Measurements from ENCODE around the gene RUFY2.

RUFY2 gene

GRCh38 chr10:68365611-68366010 lies 41.5 kb downstream of the RUFY2 start:
- no peak for DNase-seq

DNA sequence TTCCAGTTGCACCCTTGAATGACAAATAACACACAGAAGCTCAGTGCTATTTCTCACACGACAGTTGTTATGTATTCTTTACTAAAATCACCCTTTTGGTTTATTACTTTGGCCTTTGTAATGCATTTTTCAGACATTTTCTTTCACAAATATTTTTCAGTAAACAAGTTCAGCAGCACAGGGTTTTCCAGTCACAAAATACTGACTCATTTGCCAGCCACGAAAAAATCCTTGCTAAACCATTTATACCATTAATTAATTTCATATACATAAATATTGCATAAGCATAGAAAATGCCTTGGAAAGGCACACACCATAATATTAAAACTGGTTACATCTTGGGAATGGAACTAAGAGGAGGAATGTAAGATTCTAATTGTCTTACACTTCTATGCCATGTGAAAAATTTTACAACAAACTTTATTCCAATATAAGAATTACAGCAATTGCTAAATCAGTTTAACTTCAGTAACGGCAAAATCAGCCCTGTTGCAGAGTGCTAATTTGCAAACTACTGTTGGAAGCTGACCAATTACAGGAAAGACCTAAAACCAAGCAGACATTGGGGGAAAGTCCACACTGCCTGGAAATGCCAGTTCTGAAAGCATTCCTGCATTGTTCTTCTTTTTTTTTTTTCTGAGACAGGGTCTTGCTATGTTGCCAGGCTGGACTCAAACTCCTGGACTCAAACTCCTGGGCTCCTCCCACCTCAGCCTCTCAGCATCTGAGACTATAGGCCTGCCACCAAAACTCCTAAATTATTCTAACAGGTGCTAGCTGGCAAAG lies 42.8 kb downstream of the RUFY2 start:
- no peak for DNase-seq

DNA sequence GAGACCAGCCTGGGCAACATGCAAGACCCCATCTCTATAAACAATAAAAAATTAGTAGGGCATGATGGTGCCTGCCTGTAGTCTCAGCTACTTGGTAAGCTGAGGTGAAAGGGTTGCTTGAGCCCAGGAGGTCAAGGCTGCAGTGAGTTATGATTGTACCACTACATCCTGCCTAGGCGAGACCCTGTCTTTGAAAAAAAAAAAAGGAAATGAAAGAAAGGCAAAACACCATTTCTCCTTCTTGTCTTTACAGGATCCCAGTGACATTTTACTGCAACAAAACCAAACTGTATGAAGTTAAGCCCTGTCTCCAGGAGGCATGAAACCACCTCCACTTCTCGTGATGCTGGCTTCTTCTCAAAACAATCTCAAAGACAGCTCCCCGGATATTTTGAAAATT lies 44.5 kb downstream of the RUFY2 start:
- no peak for DNase-seq

DNA sequence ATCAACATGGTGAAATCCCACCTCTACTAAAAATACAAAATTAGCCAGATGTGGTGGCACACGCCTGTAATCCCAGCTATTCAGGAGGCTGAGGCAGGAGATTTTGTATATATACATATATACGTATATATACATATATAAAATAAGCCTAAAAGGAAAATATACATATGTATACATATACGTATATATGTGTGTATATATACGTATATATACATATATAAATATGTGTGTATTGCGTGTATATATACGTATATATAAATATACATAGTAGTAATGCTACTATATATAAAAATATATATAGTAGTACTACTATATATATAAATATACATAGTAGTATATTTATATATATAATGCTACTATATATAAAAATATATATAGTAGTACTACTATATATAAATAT lies 47.9 kb downstream of the RUFY2 start:
- no peak for DNase-seq

- DNase-seq: no peak
Measured at GRCh38 chr10:68353537-68353936, 53.5 kb downstream of the RUFY2 start.

DNA sequence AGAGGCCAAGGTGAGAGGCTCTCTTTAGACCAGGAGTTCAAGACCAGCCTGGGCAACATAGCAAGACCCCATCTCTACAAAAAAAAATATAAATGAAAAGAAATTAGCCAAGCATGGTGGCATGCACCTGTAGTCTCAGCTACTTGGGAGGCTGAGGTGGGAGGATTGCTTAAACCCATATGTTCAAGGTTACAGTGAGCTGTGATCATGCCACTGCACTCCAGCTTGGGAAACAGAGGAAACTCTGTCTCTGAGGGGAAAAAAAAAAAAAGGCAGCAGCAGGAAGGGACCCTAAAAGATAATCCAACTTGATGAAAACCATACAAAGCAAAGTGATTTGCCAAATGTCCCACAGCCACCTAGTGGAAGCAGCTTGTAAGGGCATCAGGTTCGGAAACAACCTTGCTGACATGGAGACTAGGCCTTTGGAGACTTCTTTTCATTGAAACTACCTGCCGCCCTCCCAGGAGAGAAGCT lies 58.8 kb downstream of the RUFY2 start:
- DNase-seq: peak in 12 of 58 donors; percentile 0 to 28 (median 8)

DNA sequence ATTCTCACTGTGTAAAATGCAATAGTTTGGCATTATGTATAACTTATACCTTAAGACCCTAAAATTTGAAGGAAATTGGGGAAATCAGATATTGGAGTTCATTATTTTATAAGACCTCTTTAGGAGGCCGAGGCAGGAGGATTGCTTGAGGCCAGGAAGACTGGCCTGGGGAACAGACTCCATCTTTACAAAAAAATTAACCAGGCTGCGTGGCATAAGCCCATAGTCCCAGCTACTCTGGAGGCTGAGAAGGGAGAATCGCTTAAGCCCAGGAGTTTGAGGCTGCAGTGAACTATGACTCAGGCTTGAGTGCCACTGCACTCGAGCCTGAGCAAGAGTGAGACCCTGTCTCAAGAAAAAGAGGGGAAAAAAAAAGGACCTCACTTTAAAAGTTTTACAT lies 60.3 kb downstream of the RUFY2 start:
- DNase-seq: no peak

DNA sequence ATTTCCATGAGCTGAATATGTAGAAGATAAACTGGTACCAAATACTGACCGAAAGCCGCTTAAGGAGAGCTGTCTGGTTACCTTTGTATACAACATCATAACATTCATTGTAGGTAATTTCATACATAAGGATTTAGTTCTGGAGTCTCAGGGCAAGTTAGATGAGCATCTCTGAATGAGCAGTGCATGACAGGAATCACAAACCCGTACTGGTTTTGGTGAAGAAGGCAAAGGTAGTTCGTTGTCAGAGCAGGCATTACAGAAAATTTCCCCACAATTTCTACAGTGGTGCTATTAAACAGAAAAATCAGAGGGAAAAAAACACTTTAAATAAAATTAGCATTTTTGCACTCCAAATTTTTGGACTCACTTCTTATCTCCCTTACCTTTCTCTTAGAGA lies 61.5 kb downstream of the RUFY2 start:
- no peak for DNase-seq

- no peak for DNase-seq
Measured at GRCh38 chr10:68342909-68343516, 64.1 kb downstream of the RUFY2 start.

DNA sequence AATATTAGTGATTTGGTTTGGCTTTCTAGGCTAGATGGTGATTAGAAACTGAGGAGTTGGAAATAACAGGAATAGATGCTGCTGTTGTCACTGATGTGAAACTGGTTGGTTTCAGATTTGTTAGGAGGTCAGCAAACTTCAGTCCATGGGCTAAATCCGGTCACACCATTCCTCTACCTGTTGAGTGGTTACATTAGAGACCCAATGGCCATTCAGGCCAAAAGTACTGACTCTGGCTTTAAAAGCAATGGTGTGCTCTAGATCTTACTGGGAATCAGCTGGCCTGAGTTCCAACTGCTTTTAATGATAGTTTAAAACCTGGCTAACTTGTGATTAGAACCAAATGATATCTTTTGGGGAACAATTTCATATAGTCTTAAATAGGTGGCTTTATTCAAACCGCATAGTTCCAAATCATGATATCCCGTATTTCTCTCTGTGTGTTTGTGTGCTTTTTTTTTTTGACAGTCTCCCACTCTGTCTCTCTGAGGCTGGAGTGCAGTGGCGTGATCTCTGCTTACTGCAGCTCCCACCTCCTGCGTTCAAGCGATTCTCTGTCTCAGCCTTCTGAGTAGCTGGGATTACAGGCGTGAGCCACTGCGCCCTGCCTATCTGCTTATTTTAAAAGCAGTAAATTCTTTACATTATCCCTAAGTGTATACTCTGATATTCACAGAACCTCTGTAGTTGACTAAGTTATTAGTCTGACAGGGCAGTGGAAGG lies 66.6 kb downstream of the RUFY2 start:
- no peak for DNase-seq

- DNase-seq: no peak
Measured at GRCh38 chr10:68336754-68337351, 70.2 kb downstream of the RUFY2 start.

GRCh38 chr10:68334672-68335467 lies 72.2 kb downstream of the RUFY2 start:
- no peak for DNase-seq

GRCh38 chr10:68333440-68334431 lies 73.3 kb downstream of the RUFY2 start:
- peak in 1 of 58 donors; percentile 13 for DNase-seq

GRCh38 chr10:68333058-68333395 lies 74.0 kb downstream of the RUFY2 start:
- no peak for DNase-seq

DNA sequence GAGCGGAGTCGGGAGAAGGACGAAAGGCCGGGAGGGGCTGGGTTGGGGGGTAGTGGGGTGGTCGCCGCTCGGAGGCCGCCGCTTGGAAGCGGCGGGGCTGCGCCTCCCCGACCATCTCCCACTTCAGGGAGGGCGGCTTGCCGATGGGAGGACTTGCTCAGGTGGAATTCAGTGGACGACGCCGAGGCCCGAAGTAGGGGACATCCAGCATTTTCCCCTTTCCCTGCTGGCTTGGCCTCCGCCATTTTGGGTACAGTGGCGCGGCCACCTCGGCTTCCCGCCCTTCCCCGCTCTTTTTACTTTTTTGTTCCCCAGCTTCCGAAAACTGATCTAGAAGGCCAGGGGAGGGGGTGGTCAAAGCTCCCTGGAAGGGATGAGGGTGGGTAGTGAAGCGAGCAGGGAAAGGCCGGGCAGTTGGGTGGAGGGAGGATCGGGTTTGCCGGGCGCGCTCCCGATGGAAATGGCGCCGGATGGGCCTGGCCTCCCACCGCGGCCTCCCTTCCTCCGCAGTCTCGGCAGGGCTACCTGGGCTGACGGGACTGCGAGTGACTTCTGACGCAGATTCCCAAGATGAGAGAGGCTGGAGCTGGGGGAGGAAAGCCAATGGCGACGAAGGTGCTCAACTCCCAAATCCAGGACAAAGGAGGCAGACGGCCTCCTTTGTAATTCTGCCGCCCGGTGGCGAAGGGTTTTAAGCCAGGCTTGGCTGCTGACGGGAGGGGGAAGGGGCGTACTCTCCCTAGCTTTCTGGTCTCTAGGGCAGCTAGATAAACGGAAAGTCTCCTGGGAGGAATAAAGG lies 74.6 kb downstream of the RUFY2 start, which contains the start of gene PBLD:
Gene PBLD, minus strand, starts transcription at position 670 of the 799 bp plus-strand sequence. CDS start 26,084 bp downstream, outside the sequence.
- DNase-seq: peak in 55 of 58 donors; percentile 5 to 81 (median 67)

DNA sequence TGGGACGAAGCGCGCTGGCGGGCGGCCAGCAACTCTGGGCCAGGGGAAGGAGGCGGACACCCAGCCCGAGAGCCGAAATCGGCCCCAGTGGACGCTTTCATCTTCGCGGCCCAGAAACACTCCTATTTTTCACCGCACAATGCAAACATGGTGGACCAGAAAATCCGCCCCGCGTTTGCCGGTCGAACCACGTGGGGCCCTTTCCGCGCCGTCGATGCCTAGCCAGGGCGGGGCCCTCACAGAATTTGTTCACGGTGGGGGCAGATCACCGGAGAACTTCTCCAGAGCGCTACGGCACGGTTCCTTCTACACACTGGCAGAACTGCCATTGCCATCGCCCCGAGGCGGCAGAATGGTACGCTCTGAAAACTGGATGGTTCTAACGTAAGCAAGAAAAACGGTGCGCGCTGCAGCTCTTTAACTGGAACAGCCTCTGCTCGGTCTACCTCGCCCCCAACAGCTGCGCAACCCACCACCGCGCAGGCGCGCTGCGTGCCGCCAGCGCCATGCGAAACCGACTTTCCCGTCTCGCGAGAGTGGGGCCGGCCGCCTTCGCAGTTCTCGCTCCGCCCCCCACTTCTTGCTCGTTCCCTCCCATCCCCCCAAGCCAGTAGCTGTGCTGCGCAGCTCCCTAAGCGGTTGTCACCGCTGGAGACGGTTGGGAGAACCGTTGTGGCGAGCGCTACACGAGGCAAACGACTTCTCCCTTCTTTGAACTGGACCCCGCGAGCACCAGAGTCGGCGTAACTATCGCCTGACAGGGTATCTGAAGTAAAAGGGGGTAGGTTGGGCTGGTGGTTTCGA lies 75.4 kb downstream of the RUFY2 start, which contains the start of gene HNRNPH3:
Gene HNRNPH3, plus strand, starts transcription at position 610 of the 804 bp plus-strand sequence. CDS start 5,158 bp downstream, outside the sequence.
- DNase-seq: peak; percentile 80 to 99 (median 96)

DNA sequence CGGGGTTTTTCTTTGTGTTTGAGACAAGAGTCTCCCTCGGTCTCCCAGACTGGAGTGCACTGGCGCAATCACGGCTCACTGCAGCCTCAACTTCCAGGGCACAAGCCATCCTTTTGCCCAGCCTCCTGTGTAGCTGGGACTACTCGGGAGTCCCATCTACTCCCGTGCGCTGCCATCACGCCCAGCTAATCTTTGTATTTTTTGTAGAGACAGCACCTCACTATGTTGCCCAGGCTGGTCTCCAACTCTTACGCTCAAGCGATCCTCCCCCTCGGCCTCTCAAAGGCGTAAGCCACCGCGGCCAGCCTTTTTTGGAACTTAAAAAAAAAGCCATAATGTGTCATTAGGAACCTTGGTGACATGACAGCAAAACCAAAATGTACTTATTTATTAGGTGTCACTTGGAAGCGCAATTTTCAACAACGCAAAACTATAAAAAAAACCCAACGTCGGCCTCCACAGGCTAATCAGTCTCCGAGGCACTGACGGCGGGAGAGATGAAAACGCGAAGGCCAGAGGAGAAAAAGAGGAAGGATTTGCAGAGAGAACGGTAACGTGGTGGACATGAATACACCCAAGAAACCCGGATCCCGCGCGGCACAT lies 76.1 kb downstream of the RUFY2 start:
- peak in 38 of 58 donors; percentile 7 to 70 (median 49) for DNase-seq

All from anterior cingulate cortex (tissue), 58 donors.